Fibroblast of skin of right quadriceps (primary cell): Measurements from ENCODE around the gene KCNJ18.
"Not testable (repeated sequence)": the region's sequence is repeated elsewhere in the genome, so short reads cannot be mapped to it uniquely, and the experiment has no call there.

ENCODE experiments used
- DNase-seq: peaks from one replicate; pipeline ENCODE4 v3.0.0-alpha.2; 2013

The KCNJ18 gene

GRCh38 chr17:21671871-21672270 is 20.5 kb upstream of the KCNJ18 start:
- DNase-seq: not testable (repeated sequence)

DNA sequence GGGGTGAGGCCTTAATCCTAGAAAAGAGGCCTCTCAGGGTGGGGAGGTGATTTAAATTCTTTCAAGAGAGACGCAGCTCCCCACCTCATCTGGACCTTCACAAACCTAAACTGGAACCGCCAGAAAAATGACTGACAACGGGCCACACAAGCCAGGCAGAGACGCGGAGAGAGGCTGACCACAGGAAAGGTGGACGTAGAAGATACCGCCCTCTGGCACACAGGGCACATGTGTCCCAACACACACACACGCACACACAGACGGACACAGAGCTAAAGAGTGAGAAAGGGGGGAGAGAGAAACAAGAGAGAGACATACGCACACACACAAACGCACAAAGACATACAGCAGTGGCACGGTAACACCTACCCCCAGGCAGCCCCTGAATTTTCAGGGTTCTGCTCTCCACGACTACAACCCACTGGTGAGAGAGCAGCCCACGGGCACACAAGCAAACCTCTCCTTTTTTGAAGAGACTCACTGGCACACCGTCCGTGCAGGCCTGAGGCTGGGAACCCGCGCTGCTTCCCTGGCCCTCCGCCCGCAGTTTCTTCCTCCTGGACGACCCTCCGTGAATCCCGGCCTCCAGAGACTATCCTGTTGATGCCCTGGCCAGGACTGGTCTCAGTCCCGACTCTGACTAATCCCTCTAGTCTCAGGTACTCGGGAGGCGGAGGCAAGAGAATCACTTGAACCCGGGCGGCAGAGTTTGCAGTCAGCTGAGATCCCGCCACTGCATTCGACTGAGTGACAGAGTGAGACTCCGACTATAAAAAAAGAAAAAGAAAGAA is 18.7 kb upstream of the KCNJ18 start:
- not testable (repeated sequence) for DNase-seq

GRCh38 chr17:21674242-21674731 is 18.0 kb upstream of the KCNJ18 start:
- DNase-seq: no peak

GRCh38 chr17:21674891-21675738 is 17.2 kb upstream of the KCNJ18 start:
- DNase-seq: not testable (repeated sequence)

GRCh38 chr17:21675739-21676130 is 16.6 kb upstream of the KCNJ18 start:
- not testable (repeated sequence) for DNase-seq

DNA sequence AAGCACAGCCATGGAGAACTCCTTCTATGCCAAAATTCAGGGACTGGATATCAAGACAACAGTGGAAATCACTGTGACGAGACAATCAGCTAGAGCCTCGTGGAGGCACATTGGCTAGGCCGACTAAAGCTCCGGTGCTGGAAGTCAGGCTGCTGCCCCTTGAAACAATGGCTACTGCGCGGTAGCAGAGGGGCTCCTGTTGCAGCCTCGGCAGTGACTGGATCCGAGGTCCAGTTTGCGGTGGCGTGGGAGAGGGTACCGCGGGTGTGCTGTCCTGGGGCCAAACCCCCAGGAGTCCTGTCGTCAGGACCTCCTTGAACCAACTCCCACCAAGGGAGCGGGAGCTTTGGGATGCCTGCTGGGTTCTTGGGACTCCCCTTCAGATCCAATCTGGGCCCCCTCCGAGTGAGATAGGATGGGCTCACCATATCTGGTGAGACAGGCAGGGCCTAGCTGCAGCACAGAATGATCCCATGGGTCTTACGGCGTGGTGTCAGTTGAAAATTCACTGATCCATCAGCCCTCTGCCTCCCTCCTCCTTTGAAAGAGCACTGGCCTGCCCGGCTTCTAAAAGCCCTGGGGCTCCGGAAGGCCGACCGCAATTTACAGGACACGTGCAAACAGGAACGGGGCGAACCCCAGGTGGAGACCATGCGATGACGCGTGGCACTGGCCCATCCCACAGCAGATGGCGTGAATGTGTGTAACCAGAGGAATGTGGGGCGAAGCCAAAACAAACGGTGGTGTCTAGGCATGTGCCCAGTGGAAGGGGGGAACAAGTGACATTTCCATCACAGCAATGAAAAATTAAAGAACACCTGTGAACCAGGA is 15.8 kb upstream of the KCNJ18 start:
- no peak for DNase-seq

- DNase-seq: no peak
Measured at GRCh38 chr17:21677126-21677910, 15.0 kb upstream of the KCNJ18 start.

- DNase-seq: no peak
Measured at GRCh38 chr17:21677911-21678310, 14.4 kb upstream of the KCNJ18 start.

DNA sequence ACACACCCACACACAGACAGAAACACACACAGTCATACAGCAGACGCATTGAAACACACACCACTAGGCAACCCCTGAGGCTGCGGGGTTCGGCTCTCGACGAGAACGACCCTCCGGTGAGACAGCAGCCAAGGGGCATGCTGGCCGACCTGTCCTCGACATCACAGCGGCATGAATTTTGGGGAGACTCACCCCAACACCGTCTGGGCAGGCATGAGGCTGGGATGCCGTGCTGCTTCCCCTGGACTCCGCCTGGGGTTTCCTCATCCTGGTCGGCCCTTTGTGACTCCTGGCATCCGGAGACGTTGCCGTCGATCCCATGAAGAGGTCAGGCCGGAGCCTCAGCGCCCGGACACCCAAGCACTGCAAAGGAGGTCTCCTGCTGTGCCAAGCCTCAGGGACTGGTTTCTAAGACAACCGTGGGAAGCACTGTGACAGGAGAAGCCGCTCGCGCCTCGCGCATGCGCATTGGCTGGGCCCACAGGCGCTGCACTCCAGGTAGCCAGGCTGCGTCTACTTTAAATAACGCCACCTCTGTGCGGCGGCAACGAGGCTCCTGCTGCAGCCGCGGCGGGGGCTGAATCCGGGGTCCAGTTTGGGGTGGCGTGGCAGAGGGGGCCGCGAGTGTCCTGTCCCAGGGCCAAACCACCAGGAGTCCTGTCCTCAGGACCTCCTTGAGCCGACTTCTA is 13.8 kb upstream of the KCNJ18 start:
- no peak for DNase-seq

DNA sequence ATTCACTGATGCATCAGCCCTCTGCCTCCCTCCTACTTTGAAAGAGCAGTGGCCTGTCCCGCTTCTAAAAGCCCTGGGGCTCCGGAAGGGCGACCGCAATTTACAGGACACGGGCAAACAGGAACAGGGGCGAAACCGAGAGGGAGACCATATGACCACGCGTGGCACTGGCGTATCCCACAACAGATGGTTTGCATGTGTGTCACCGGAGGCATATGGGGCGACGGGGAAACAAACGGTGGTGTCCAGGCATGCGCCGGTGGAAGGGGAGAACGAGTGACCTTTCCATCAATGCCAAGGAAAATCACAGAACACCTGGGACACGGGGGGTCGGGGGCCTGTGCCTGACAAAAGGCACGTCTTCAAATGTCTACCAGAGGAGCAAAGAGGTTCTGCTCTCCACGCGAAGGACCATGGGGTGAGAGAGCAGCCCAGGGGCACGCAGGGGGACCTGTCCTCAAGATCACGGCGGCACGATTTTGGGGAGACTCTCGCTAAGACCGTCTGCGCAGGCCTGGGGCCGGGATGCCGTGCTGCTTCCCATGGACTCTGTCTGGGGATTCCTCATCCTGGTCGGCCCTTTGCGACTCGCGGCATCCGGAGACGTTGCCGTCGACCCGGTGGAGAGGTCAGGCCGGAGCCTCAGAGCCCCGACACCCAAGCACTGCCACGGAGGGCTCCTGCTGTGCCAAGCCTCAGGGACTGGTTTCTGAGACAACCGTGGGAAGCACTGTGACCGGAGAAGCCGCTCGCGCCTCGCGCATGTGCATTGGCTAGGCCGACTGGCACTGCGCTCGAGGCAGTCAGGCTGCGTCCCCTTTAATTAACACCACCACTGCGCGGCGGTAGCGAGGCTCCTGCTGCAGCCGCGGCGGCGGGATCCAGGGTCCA is 12.8 kb upstream of the KCNJ18 start:
- no peak for DNase-seq

DNA sequence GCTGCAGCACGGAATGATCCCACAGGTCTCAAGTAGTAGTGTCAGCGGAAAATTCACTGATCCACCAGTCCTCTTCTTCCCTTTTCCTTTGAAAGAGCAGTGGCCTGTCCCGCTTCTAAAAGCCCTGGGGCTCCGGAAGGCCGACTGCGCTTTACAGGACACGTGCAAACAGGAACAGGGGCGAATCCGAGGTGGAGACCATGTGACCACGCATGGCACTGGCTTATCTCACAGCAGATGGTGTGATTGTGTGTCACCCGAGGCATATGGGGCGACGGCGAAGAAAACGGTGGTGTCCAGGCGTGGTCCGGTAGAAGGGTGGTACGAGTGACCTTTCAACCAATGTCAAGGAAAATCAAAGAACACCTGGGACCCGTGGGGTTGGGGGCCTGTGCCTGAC is 12.0 kb upstream of the KCNJ18 start:
- no peak for DNase-seq

GRCh38 chr17:21680850-21681351 is 11.4 kb upstream of the KCNJ18 start:
- DNase-seq: not testable (repeated sequence)

GRCh38 chr17:21681576-21681975 is 10.7 kb upstream of the KCNJ18 start:
- DNase-seq: not testable (repeated sequence)

DNA sequence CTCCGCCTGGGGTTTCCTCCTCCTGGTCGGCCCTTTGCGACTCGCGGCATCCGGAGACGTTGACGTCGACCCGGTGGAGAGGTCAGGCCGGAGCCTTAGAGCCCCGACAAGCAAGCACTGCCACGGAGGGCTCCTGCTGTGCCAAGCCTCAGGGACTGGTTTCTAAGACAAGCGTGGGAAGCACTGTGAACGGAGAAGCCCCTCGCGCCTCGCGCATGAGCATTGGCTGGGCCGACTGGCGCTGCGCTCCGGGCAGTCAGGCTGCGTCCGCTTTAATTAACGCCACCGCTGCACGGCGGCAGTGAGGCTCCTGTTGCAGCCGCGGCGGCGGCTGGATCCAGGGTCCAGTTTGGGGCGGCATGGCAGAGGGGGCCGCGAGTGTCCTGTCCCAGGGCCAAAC is 10.2 kb upstream of the KCNJ18 start:
- DNase-seq: not testable (repeated sequence)

- not testable (repeated sequence) for DNase-seq
Measured at GRCh38 chr17:21683142-21683712, 9.1 kb upstream of the KCNJ18 start.

DNA sequence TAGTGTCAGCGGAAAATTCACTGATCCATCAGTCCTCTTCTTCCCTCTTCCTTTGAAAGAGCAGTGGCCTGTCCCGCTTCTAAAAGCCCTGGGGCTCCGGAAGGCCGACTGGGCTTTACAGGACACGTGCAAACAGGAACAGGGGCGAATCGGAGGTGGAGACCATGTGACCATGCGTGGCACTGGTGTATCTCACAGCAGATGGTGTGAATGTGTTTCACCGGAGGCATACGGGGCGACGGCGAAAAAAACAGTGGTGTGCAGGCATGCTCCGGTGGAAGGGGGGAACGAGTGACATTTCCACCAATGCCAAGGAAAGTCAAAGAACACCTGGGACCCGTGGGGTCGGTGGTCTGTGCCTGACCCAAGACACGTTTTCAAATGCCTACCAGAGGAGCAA is 8.4 kb upstream of the KCNJ18 start:
- DNase-seq: not testable (repeated sequence)

GRCh38 chr17:21684384-21684783 is 7.9 kb upstream of the KCNJ18 start:
- DNase-seq: not testable (repeated sequence)

DNA sequence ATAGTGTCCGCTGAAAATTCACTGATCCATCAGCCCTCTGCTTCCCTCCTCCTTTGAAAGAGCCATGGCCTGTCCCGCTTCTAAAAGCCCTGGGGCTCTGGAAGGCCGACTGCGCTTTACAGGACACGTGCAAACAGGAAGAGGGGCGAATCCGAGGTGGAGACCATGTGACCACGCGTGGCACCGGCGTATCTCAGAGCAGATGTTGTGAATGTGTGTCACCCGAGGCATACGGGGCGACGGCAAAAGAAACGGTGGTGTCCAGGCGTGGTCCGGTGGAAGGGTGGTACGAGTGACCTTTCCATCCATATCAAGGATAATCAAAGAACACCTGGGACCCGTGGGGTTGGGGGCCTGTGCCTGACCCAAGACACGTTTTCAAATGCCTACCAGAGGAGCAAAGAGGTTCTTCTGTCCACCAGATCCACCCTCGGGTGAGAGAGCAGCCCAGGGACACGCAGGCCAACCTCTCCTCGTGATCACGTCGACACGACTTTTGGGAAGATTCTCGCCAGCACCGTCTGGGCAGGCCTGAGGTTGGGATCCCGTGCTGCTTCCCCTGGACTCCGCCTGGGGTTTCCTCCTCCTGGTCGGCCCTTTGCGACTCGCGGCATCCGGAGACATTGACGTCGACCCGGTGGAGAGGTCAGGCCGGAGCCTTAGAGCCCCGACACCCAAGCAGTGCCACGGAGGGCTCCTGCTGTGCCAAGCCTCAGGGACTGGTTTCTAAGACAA is 7.1 kb upstream of the KCNJ18 start:
- DNase-seq: not testable (repeated sequence)
